ENCODE results near the gene WIZ.
A peak's percentile ranks its signal among the peaks of the same experiment; 100 is the strongest.

The WIZ gene

DNA sequence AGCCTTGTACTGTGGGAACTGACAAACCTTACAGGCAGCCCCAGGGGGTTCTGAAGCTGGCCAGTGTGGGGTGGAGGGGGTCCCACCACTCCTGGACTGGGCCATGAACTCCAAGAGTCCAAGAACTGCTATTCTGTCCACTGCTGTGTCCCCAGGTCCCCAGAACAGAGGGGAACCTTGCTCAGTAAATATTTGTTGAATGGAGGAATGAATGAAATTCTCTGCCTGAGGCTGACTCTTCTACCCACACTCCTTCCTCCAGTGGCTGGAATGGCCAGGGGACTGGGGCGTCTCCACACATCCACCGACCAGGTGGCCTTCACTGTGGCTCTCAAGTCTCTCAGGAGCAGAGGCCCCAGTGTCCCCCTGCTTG lies 11.6 kb downstream of the WIZ start:
- no peaks in the 10 kb centered on the region for H3K27me3 ChIP-seq
- TF ChIP-seq, protein P1, sequence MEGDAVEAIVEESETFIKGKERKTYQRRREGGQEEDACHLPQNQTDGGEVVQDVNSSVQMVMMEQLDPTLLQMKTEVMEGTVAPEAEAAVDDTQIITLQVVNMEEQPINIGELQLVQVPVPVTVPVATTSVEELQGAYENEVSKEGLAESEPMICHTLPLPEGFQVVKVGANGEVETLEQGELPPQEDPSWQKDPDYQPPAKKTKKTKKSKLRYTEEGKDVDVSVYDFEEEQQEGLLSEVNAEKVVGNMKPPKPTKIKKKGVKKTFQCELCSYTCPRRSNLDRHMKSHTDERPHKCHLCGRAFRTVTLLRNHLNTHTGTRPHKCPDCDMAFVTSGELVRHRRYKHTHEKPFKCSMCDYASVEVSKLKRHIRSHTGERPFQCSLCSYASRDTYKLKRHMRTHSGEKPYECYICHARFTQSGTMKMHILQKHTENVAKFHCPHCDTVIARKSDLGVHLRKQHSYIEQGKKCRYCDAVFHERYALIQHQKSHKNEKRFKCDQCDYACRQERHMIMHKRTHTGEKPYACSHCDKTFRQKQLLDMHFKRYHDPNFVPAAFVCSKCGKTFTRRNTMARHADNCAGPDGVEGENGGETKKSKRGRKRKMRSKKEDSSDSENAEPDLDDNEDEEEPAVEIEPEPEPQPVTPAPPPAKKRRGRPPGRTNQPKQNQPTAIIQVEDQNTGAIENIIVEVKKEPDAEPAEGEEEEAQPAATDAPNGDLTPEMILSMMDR (IDR thresholded peaks at IDR 0.05; ENCODE audit: low read depth, low read length) = no peak
- H3K4me1 ChIP-seq = no peaks in the 10 kb centered on the region
- DNase-seq = no peak
- H3K4me3 ChIP-seq (ENCODE audit: low read depth, low read length) = no peak overlapping the region
- no peaks in the 10 kb centered on the region for H3K36me3 ChIP-seq
- H3K9me3 ChIP-seq = no peaks in the 10 kb centered on the region

- H3K4me3 ChIP-seq (ENCODE audit: low read depth, low read length) = no peak overlapping the region
- TF ChIP-seq, protein P1 (IDR thresholded peaks at IDR 0.05; ENCODE audit: low read depth, low read length) = 0 out of 2 replicates have a peak, but pooled peaks have one; percentile 6
- H3K4me1 ChIP-seq = no peaks in the 10 kb centered on the region
- H3K27me3 ChIP-seq = no peaks in the 10 kb centered on the region
- no peaks in the 10 kb centered on the region for H3K9me3 ChIP-seq
- no peak for DNase-seq
- no peaks in the 10 kb centered on the region for H3K36me3 ChIP-seq
Measured at GRCh38 chr19:15437355-15438123, 12.2 kb downstream of the WIZ start.

GRCh38 chr19:15436826-15437110 lies 13.0 kb downstream of the WIZ start:
- Histone ChIP-seq H3K9me3 (no peaks in the 10 kb centered on the region), H3K27me3 (no peaks in the 10 kb centered on the region), H3K4me1 (no peaks in the 10 kb centered on the region), H3K36me3 (no peaks in the 10 kb centered on the region), H3K4me3 (ENCODE audit: low read depth, low read length) (no peak overlapping the region)
- TF ChIP-seq, protein P1 (IDR thresholded peaks at IDR 0.05; ENCODE audit: low read depth, low read length) = no peak
- DNase-seq = no peak

- Histone ChIP-seq H3K4me3 (ENCODE audit: low read depth, low read length) (no peak overlapping the region), H3K4me1 (peaks cover 3% of the 10 kb centered on the region), H3K27me3 (no peaks in the 10 kb centered on the region), H3K36me3 (peaks cover under 1% of the 10 kb centered on the region), H3K9me3 (no peaks in the 10 kb centered on the region)
- DNase-seq = no peak
- TF ChIP-seq, protein P1 (IDR thresholded peaks at IDR 0.05; ENCODE audit: low read depth, low read length) = no peak
Measured at GRCh38 chr19:15436012-15436825, 13.5 kb downstream of the WIZ start.

DNA sequence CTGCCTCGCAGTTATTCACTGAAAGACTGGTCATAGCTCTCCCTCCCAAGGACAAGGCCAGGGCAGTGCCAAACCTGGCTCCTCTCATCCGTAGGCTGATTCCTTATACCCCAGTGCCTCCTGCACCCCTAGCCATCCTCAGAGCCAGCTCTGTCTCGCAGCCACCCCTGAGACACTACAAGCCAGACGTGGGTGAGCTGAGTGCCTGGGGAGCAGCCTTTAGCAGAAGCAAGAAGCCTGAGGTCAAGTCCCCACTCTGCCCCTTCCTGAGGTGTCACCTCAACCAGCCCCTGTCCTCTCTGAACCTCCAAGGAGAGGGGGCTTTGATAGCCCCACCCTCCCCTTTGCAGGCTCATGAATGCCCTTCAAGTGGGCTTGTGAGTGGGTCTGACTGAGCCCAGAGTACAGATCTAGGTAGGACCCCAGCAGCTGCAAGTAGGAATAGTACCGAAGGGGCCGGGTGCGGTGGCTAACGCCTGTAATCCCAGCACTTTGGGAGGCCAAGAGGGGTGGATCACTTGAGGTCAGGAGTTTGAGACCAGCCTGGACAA lies 16.2 kb downstream of the WIZ start:
- Histone ChIP-seq H3K27me3 (no peaks in the 10 kb centered on the region), H3K4me3 (ENCODE audit: low read depth, low read length) (peak overlapping the region; percentile 62), H3K36me3 (peaks cover 26% of the 10 kb centered on the region), H3K9me3 (no peaks in the 10 kb centered on the region), H3K4me1 (peaks cover 4% of the 10 kb centered on the region)
- TF ChIP-seq, protein P1 (IDR thresholded peaks at IDR 0.05; ENCODE audit: low read depth, low read length) = no peak
- DNase-seq = no peak

Measured in BE2C (cell line).